Suprapubic skin (tissue), 3 donors: ENCODE measurements around the gene LTF.

Experiments used
- CTCF ChIP-seq, 2 donors: fragments of 200-600 bp in 1 of 2; fragments of 450-650 bp in 1 of 2; sonication (generic) in 1 of 2; IDR thresholded peaks; one replicate each; pipeline ENCODE4 v1.5.1; 2016 to 2019; ENCODE audit warnings: antibody characterized with exemption in 2 of 2, mild to moderate bottlenecking in 1 of 2, moderate library complexity in 1 of 2
- POLR2A ChIP-seq, 2 donors: fragments of 450-650 bp; IDR thresholded peaks; one replicate each; pipeline ENCODE4 v1.6.1; 2017; ENCODE audit warnings: antibody characterized with exemption in 2 of 2, mild to moderate bottlenecking in 2 of 2, moderate library complexity in 2 of 2

- TF ChIP-seq POLR2A (IDR thresholded peaks at IDR 0.05) (no peak), CTCF (IDR thresholded peaks at IDR 0.05) (no peak)
Measured at GRCh38 chr3:46480491-46481195, 15.9 kb upstream of the LTF start.
